Pericardium fibroblast (primary cell): ENCODE data around the gene PPP1R10. TPM values are rescaled to one million over a fixed set of nuclear protein-coding genes. Genes with fewer than 3 reads are reported as not detected.

Source experiments
- total RNA-seq: library from RNA; depleted of rRNA; stranded (reverse); fragments of >200 nt; gene quantifications from 2 replicates; pipeline ENCODE4 v1.2.3, GENCODE V29; 2015

The PPP1R10 gene
- total RNA-seq: 19.8 and 25.2 TPM in 2 replicates

GRCh38 chr6:30616811-30617564 lies at the start of gene PPP1R10:
TSS of gene PPP1R10 (minus strand) at chr6:30617243. CDS start at chr6:30609944, 7,299 bp downstream.

DNA sequence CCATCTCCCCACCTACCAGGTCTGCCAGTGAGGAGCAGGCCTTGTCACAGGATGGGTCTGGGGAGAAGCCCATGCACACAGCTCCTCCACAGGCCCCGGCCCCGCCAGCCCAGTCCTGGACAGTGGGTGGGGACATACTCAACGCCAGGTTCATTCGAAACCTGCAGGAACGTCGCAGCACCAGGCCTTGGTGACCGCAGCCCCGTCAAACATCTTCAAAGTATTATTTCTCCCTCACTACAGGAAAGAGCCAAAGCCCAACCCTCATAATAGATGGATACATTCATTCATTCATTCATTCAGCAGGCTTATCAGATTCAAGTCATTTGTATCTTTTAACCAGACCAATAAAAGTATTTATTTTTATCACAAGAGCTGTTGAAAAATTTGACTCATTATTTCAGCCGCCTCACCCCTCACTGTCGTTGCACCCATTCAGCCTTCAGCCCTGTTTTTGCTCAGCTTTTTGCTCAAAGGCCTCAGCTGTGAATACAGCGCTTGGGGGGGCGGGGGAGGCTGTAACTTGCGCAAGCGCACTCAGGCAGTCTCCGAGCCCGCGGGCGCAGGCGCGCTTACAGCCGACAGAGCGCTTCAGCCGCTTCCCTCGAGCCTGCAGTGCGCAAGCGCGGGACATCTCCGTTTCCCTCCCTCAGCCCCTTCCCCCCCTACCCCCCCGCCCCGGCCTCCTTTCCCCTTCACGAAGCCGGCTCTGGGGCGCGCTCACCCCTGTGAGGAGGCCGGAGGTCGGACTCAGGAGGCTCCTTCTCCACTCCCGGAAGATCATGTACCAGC lies 29.6 kb upstream of the PPP1R10 start, which contains the start of gene C6orf136:
TSS of gene C6orf136 (plus strand) at position 684 of the 792 bp plus-strand sequence. CDS start at position 783, 99 bp downstream.

GRCh38 chr6:30626484-30627366 lies 9.7 kb upstream of the PPP1R10 start, which contains the start of gene ATAT1:
TSS of gene ATAT1 (plus strand) at chr6:30626874.

GRCh38 chr6:30617565-30618269 lies 674 bp upstream of the PPP1R10 start, which contains the start of gene MRPS18B:
TSS of gene MRPS18B (plus strand) at chr6:30617840. CDS start at chr6:30617866, 26 bp downstream.

DNA sequence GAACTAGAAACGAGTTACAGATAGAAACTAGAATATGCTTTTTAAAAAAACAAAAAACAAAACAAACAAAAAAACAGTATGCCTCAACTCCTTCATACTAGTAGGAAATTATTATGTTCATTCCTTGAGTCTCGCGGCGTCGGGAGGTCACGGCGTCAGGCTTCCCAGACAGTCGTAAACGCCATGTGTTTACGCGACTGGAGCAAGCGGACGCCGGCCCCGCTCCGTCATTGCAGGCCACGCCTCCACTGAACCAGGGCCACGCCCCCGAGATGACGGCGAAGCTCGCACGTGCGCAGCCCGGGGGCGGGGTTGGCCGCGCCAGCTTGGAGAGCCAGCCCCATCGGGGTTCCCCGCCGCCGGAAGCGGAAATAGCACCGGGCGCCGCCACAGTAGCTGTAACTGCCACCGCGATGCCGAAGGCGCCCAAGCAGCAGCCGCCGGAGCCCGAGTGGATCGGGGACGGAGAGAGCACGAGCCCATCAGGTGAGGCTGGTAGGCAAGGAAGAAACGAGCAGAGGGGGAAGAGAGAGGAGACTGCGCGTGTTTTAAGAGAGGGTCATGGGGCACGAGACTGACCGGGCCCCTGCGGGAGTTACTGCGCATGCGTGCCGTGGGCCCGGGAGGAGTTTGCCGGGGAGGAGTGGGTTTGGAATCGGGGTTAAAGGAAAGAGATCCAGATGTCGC lies 45.8 kb downstream of the PPP1R10 start, which contains the start of gene ABCF1:
TSS of gene ABCF1 (plus strand) at position 368 of the 687 bp plus-strand sequence. CDS start at position 414, 46 bp downstream.

DNA sequence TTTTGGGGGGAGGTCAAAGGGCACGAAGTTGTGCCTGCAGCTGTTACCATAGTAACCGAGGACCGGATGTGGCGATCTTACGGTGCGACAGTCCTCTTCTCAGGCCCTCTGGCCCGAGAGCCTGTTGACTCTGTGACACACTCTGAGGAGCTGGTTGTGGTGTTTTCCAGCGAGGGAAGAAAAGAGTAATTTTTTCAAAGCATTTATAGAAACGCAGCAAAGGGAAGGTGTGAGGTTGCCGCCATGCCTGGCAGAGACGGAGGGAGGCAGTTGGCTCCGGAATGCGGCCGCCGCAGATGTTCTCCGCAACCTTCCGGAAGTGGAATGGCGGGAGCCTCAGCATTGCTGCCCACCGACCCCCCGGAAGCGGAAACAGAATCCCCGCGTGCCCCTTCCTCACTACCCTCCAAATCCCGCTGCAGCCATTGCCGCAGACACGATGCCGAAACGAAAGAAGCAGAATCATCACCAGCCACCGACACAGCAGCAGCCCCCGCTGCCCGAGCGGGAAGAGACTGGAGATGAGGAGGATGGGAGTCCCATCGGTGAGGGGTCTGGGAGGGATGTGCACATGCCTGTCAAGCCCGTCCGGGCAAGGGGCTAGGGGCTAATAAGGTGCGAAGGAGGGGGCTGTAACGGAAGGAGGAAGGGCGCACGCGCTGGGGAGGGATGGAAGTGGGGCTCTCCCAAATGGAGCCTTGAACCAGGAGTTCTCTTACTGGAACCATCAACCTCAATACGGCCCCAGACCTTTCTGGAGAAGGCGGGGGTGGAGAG lies 59.9 kb downstream of the PPP1R10 start, which contains the start of gene PRR3:
TSS of gene PRR3 (plus strand) at position 390 of the 777 bp plus-strand sequence. CDS start at position 440, 50 bp downstream.

GRCh38 chr6:30556066-30556905 lies 60.8 kb downstream of the PPP1R10 start, which contains the start of gene GNL1:
TSS of gene GNL1 (minus strand) at chr6:30556489. CDS start at chr6:30556203, 286 bp downstream.

Other genes starting within 250 kb of the PPP1R10 start
- gene HLA-E, start 127.7 kb downstream of the PPP1R10 start, total RNA-seq: 190 and 191 TPM in 2 replicates
- 31.5 and 31.9 TPM in 2 replicates for gene GNL1, start 60.8 kb downstream of the PPP1R10 start, total RNA-seq
- 7.8 and 8.3 TPM in 2 replicates for gene PRR3, start 59.9 kb downstream of the PPP1R10 start, total RNA-seq
- 33.5 and 38.4 TPM in 2 replicates for gene ABCF1, start 45.8 kb downstream of the PPP1R10 start, total RNA-seq
- gene MRPS18B, start 597 bp upstream of the PPP1R10 start, total RNA-seq: 43.6 and 48.1 TPM in 2 replicates
- gene ATAT1, start 9.6 kb upstream of the PPP1R10 start, total RNA-seq: 2.0 and 7.9 TPM in 2 replicates
- gene C6orf136, start 29.9 kb upstream of the PPP1R10 start, total RNA-seq: 4.9 and 5.7 TPM in 2 replicates
- gene DHX16, start 55.8 kb upstream of the PPP1R10 start, total RNA-seq: 21.2 and 21.7 TPM in 2 replicates
- gene PPP1R18, start 69.4 kb upstream of the PPP1R10 start, total RNA-seq: 51.4 and 61.3 TPM in 2 replicates
- gene NRM, start 73.7 kb upstream of the PPP1R10 start, total RNA-seq: 5.0 and 11.1 TPM in 2 replicates
- 5.3 and 5.8 TPM in 2 replicates for gene MDC1, start 100.0 kb upstream of the PPP1R10 start, total RNA-seq
- gene TUBB, start 103.1 kb upstream of the PPP1R10 start, total RNA-seq: 494 and 629 TPM in 2 replicates
- 117 and 118 TPM in 2 replicates for gene FLOT1, start 125.4 kb upstream of the PPP1R10 start, total RNA-seq
- gene IER3, start 127.3 kb upstream of the PPP1R10 start, total RNA-seq: 52.7 and 165 TPM in 2 replicates